Central memory CD8-positive, alpha-beta T cell (primary cell): Measurements from ENCODE around the gene TMEM140.
"Not testable (repeated sequence)": the region's sequence is repeated elsewhere in the genome, so short reads cannot be mapped to it uniquely, and the experiment has no call there.

Source experiments
- ATAC-seq: fragments of 150-1000 bp; cut with Tn5 transposase; replicated peaks from 2 replicates; pipeline ENCODE4 v1.10.0; 2022; ENCODE audit warnings: mild to moderate bottlenecking, moderate FRiP score, moderate number of reproducible peaks; ENCODE audit not compliant: poor library complexity, severe bottlenecking; ENCODE audit errors: extremely low read depth
- DNase-seq, 2 donors: peaks; one replicate each; pipeline ENCODE4 v3.0.0; 2021; ENCODE audit warnings: low spot score in 2 of 2
- H3K27ac Mint-ChIP-seq: one replicate; pipeline ENCODE4 v1.8.0; 2022; ENCODE audit warnings: low read depth, mild to moderate bottlenecking, moderate library complexity, mixed read lengths
- H3K27me3 Mint-ChIP-seq: one replicate; pipeline ENCODE4 v1.8.0; 2022; ENCODE audit warnings: mixed read lengths
- H3K36me3 Mint-ChIP-seq: one replicate; pipeline ENCODE4 v1.8.0; 2022; ENCODE audit warnings: mild to moderate bottlenecking, moderate library complexity, mixed read lengths; ENCODE audit not compliant: insufficient read depth
- H3K4me1 Mint-ChIP-seq: one replicate; pipeline ENCODE4 v1.8.0; 2022; ENCODE audit warnings: mixed read lengths
- H3K4me3 Mint-ChIP-seq: one replicate; pipeline ENCODE4 v1.8.0; 2022; ENCODE audit warnings: mild to moderate bottlenecking, moderate library complexity, mixed read lengths
- H3K9me3 Mint-ChIP-seq: one replicate; pipeline ENCODE4 v1.8.0; 2022; ENCODE audit warnings: mixed read lengths

TMEM140 gene

GRCh38 chr7:135147899-135148721 lies at the start of gene TMEM140:
TSS of gene TMEM140 (plus strand) at chr7:135148072. CDS start at chr7:135164442, 16,370 bp downstream.
- peak within 1 kb of the TSS; percentile 81 for H3K4me3 Mint-ChIP-seq
- DNase-seq (peak; percentile 33 to 67), ATAC-seq (peak; percentile 82)
- H3K27ac Mint-ChIP-seq = peak within 1 kb of the TSS; percentile 92
- H3K36me3 Mint-ChIP-seq = peaks cover 16% of the 10 kb centered on the region
- no peaks in the 10 kb centered on the region for H3K9me3 Mint-ChIP-seq
- peaks cover 65% of the 10 kb centered on the region for H3K4me1 Mint-ChIP-seq
- H3K27me3 Mint-ChIP-seq = no peaks in the 10 kb centered on the region

GRCh38 chr7:135098391-135098790 lies 49.5 kb upstream of the TMEM140 start:
- no peaks in the 10 kb centered on the region for H3K9me3 Mint-ChIP-seq
- H3K36me3 Mint-ChIP-seq = peaks cover 2% of the 10 kb centered on the region
- no peaks in the 10 kb centered on the region for H3K4me1 Mint-ChIP-seq
- no peaks in the 10 kb centered on the region for H3K27me3 Mint-ChIP-seq
- no peak overlapping the region for H3K4me3 Mint-ChIP-seq
- ATAC-seq (no peak), DNase-seq (no peak)
- no peak overlapping the region for H3K27ac Mint-ChIP-seq

- DNase-seq (no peak), ATAC-seq (no peak)
- Mint-ChIP-seq H3K36me3 (no peaks in the 10 kb centered on the region), H3K4me3 (no peak overlapping the region), H3K9me3 (no peaks in the 10 kb centered on the region), H3K27ac (no peak overlapping the region), H3K4me1 (no peaks in the 10 kb centered on the region), H3K27me3 (no peaks in the 10 kb centered on the region)
Observed at GRCh38 chr7:135100856-135101255, 47.0 kb upstream of the TMEM140 start.

GRCh38 chr7:135102372-135102771 lies 45.5 kb upstream of the TMEM140 start:
- no peak for ATAC-seq
- DNase-seq = no peak
- no peaks in the 10 kb centered on the region for H3K27me3 Mint-ChIP-seq
- H3K4me3 Mint-ChIP-seq = no peak overlapping the region
- no peaks in the 10 kb centered on the region for H3K4me1 Mint-ChIP-seq
- no peak overlapping the region for H3K27ac Mint-ChIP-seq
- no peaks in the 10 kb centered on the region for H3K9me3 Mint-ChIP-seq
- H3K36me3 Mint-ChIP-seq = no peaks in the 10 kb centered on the region

GRCh38 chr7:135109562-135109961 lies 38.3 kb upstream of the TMEM140 start:
- ATAC-seq = no peak
- Mint-ChIP-seq H3K4me3 (no peak overlapping the region), H3K4me1 (no peaks in the 10 kb centered on the region)

GRCh38 chr7:135109976-135110375 lies 37.9 kb upstream of the TMEM140 start:
- H3K9me3 Mint-ChIP-seq = peaks cover 5% of the 10 kb centered on the region
- no peak overlapping the region for H3K4me3 Mint-ChIP-seq
- H3K27ac Mint-ChIP-seq = no peak overlapping the region
- no peaks in the 10 kb centered on the region for H3K36me3 Mint-ChIP-seq
- H3K4me1 Mint-ChIP-seq = no peaks in the 10 kb centered on the region
- no peaks in the 10 kb centered on the region for H3K27me3 Mint-ChIP-seq
- no peak for ATAC-seq
- DNase-seq = no peak

More at GRCh38 chr7:135109562-135109961, 38.3 kb upstream of the TMEM140 start:
- Mint-ChIP-seq H3K9me3 (peaks cover under 1% of the 10 kb centered on the region), H3K36me3 (no peaks in the 10 kb centered on the region), H3K27me3 (no peaks in the 10 kb centered on the region), H3K27ac (no peak overlapping the region)
- no peak for DNase-seq

GRCh38 chr7:135111379-135111778 lies 36.5 kb upstream of the TMEM140 start:
- no peak overlapping the region for H3K4me3 Mint-ChIP-seq
- H3K36me3 Mint-ChIP-seq = no peaks in the 10 kb centered on the region
- peaks cover 6% of the 10 kb centered on the region for H3K9me3 Mint-ChIP-seq
- DNase-seq (no peak), ATAC-seq (no peak)
- H3K27ac Mint-ChIP-seq = no peak overlapping the region
- no peaks in the 10 kb centered on the region for H3K27me3 Mint-ChIP-seq
- no peaks in the 10 kb centered on the region for H3K4me1 Mint-ChIP-seq

GRCh38 chr7:135114622-135115021 lies 33.2 kb upstream of the TMEM140 start:
- Mint-ChIP-seq H3K9me3 (peaks cover 6% of the 10 kb centered on the region), H3K36me3 (no peaks in the 10 kb centered on the region), H3K27ac (no peak overlapping the region), H3K4me3 (no peak overlapping the region), H3K27me3 (no peaks in the 10 kb centered on the region), H3K4me1 (no peaks in the 10 kb centered on the region)
- ATAC-seq (no peak), DNase-seq (no peak)

- H3K4me3 Mint-ChIP-seq = no peak overlapping the region
- DNase-seq (no peak), ATAC-seq (no peak)
- H3K9me3 Mint-ChIP-seq = peaks cover 17% of the 10 kb centered on the region
- peaks cover 2% of the 10 kb centered on the region for H3K36me3 Mint-ChIP-seq
- H3K27ac Mint-ChIP-seq = no peak overlapping the region
- H3K27me3 Mint-ChIP-seq = no peaks in the 10 kb centered on the region
- H3K4me1 Mint-ChIP-seq = no peaks in the 10 kb centered on the region
Observed at GRCh38 chr7:135117096-135117495, 30.8 kb upstream of the TMEM140 start.

- DNase-seq = no peak
- peaks cover 24% of the 10 kb centered on the region for H3K4me1 Mint-ChIP-seq
- H3K27ac Mint-ChIP-seq = no peak overlapping the region
- ATAC-seq = no peak
- peaks cover 17% of the 10 kb centered on the region for H3K9me3 Mint-ChIP-seq
- no peak overlapping the region for H3K4me3 Mint-ChIP-seq
- peaks cover 2% of the 10 kb centered on the region for H3K36me3 Mint-ChIP-seq
- peaks cover 12% of the 10 kb centered on the region for H3K27me3 Mint-ChIP-seq
Observed at GRCh38 chr7:135121868-135122267, 26.0 kb upstream of the TMEM140 start.

- not testable (repeated sequence) for ATAC-seq, H3K36me3 Mint-ChIP-seq, H3K27ac Mint-ChIP-seq, DNase-seq, H3K4me3 Mint-ChIP-seq
- H3K4me1 Mint-ChIP-seq = peaks cover 24% of the 10 kb centered on the region
- peaks cover 12% of the 10 kb centered on the region for H3K27me3 Mint-ChIP-seq
- H3K9me3 Mint-ChIP-seq = peaks cover 17% of the 10 kb centered on the region
Observed at GRCh38 chr7:135124631-135125030, 23.2 kb upstream of the TMEM140 start.

GRCh38 chr7:135128931-135129330 lies 18.9 kb upstream of the TMEM140 start:
- peaks cover 21% of the 10 kb centered on the region for H3K4me1 Mint-ChIP-seq
- H3K27me3 Mint-ChIP-seq = peaks cover 12% of the 10 kb centered on the region
- ATAC-seq (no peak), DNase-seq (no peak)
- H3K4me3 Mint-ChIP-seq = no peak overlapping the region
- peaks cover 15% of the 10 kb centered on the region for H3K9me3 Mint-ChIP-seq
- H3K36me3 Mint-ChIP-seq = no peaks in the 10 kb centered on the region
- H3K27ac Mint-ChIP-seq = no peak overlapping the region

GRCh38 chr7:135129579-135129978 lies 18.3 kb upstream of the TMEM140 start:
- Mint-ChIP-seq H3K4me1 (peaks cover 15% of the 10 kb centered on the region), H3K9me3 (peaks cover 13% of the 10 kb centered on the region), H3K36me3 (no peaks in the 10 kb centered on the region), H3K27ac (no peak overlapping the region), H3K27me3 (peaks cover 12% of the 10 kb centered on the region), H3K4me3 (no peak overlapping the region)
- DNase-seq = no peak
- ATAC-seq = no peak
